Trophoblast cell (in vitro differentiated cells and primary cell): Measurements from ENCODE around the gene TAF8.

ENCODE experiments used
- DNase-seq, 2 donors: peaks; one replicate each; pipeline ENCODE4 v3.0.0-alpha.2; 2016
- H2AFZ ChIP-seq: 2 replicates; pipeline ENCODE4 v1.6.1; 2013; ENCODE audit warnings: low read length, moderate library complexity, mild to moderate bottlenecking; ENCODE audit not compliant: insufficient read depth, poor library complexity
- H2AK5ac ChIP-seq: 2 replicates; pipeline ENCODE4 v1.6.1; 2013; ENCODE audit warnings: mild to moderate bottlenecking, low read length
- H2BK120ac ChIP-seq: 2 replicates; pipeline ENCODE4 v1.6.1; 2013; ENCODE audit warnings: low read length, mild to moderate bottlenecking, moderate library complexity; ENCODE audit not compliant: insufficient read depth, poor library complexity
- H2BK12ac ChIP-seq: 2 replicates; pipeline ENCODE4 v1.6.1; 2013; ENCODE audit warnings: mild to moderate bottlenecking, low read length, moderate library complexity
- H2BK5ac ChIP-seq: 2 replicates; pipeline ENCODE4 v1.6.1; 2013; ENCODE audit warnings: low read length, low read depth, moderate library complexity, mild to moderate bottlenecking; ENCODE audit not compliant: poor library complexity
- H3K14ac ChIP-seq: 2 replicates; pipeline ENCODE4 v1.6.1; 2013; ENCODE audit warnings: mild to moderate bottlenecking, low read length
- H3K18ac ChIP-seq: 2 replicates; pipeline ENCODE4 v1.6.1; 2013; ENCODE audit warnings: mild to moderate bottlenecking, low read length
- H3K23ac ChIP-seq: 2 replicates; pipeline ENCODE4 v1.6.1; 2013; ENCODE audit warnings: low read length
- H3K27ac ChIP-seq: 2 replicates; pipeline ENCODE4 v1.5.1; 2013; ENCODE audit warnings: low read depth, mild to moderate bottlenecking, inconsistent platforms, low read length, moderate library complexity
- H3K27me3 ChIP-seq: 2 replicates; pipeline ENCODE4 v1.6.1; 2013; ENCODE audit warnings: inconsistent platforms, mild to moderate bottlenecking, low read length, moderate library complexity; ENCODE audit not compliant: insufficient read depth
- H3K36me3 ChIP-seq, 2 experiments: 1 replicate in 1 of 2; 2 replicates in 1 of 2; pipeline ENCODE4 v1.6.1; 2013; ENCODE audit warnings: low read length in 2 of 2, mild to moderate bottlenecking in 2 of 2, moderate library complexity in 1 of 2; ENCODE audit not compliant: insufficient read depth in 2 of 2, control insufficient read depth in 1 of 2
- H3K4ac ChIP-seq: 2 replicates; pipeline ENCODE4 v1.6.1; 2013; ENCODE audit warnings: low read depth, mild to moderate bottlenecking, low read length, moderate library complexity
- H3K4me1 ChIP-seq, 2 experiments: 1 replicate in 1 of 2; 2 replicates in 1 of 2; pipeline ENCODE4 v1.6.1; 2013; ENCODE audit warnings: low read length in 2 of 2, mild to moderate bottlenecking in 2 of 2, moderate library complexity in 1 of 2; ENCODE audit not compliant: insufficient read depth in 2 of 2, control insufficient read depth in 1 of 2
- H3K4me2 ChIP-seq: 2 replicates; pipeline ENCODE4 v1.6.1; 2013; ENCODE audit warnings: inconsistent platforms, mild to moderate bottlenecking, low read length, moderate library complexity
- H3K4me3 ChIP-seq: 2 replicates; pipeline ENCODE4 v1.5.1; 2013; ENCODE audit warnings: mild to moderate bottlenecking, low read depth, low read length, inconsistent platforms
- H3K79me1 ChIP-seq: one replicate; pipeline ENCODE4 v1.6.1; 2013; ENCODE audit warnings: low read length
- H3K79me2 ChIP-seq: 2 replicates; pipeline ENCODE4 v1.6.1; 2013; ENCODE audit warnings: low read length, mild to moderate bottlenecking; ENCODE audit not compliant: control insufficient read depth, insufficient read depth, poor library complexity
- H3K9ac ChIP-seq: 2 replicates; pipeline ENCODE4 v1.6.1; 2013; ENCODE audit warnings: mild to moderate bottlenecking, low read length
- H3K9me3 ChIP-seq: 2 replicates; pipeline ENCODE4 v1.6.1; 2013; ENCODE audit warnings: low read depth, mild to moderate bottlenecking, control low read depth, inconsistent platforms, low read length; ENCODE audit not compliant: insufficient read depth
- H4K12ac ChIP-seq: 2 replicates; pipeline ENCODE4 v1.6.1; 2013; ENCODE audit warnings: low read depth, mild to moderate bottlenecking, low read length, moderate library complexity
- H4K8ac ChIP-seq: 2 replicates; pipeline ENCODE4 v1.6.1; 2013; ENCODE audit warnings: low read depth, mild to moderate bottlenecking, low read length, moderate library complexity
- H4K91ac ChIP-seq: one replicate; pipeline ENCODE4 v1.6.1; 2013; ENCODE audit warnings: low read depth, mild to moderate bottlenecking, low read length, moderate library complexity
- WGBS: extraction: QIAGEN DNeasy Blood & Tissue Kit; methylation state at CpG from one replicate; pipeline ENCODE4 v1.1.7; 2013; ENCODE audit warnings: missing lambda C conversion rate; ENCODE audit not compliant: insufficient read length, insufficient coverage; ENCODE audit errors: extremely low coverage; 5-methylcytosine and 5-hydroxymethylcytosine counted together

Gene TAF8

GRCh38 chr6:42078386-42078785, 28.1 kb downstream of the TAF8 start:
- H2AFZ ChIP-seq, result no peak overlapping the region
- H3K36me3 ChIP-seq, result peaks cover 12 to 31% of the 10 kb centered on the region in 2 experiments
- H4K12ac ChIP-seq, result no peak overlapping the region
- H3K4me2 ChIP-seq, result no peak overlapping the region
- DNase-seq, result no peak
- H3K4me1 ChIP-seq, result no peaks in the 10 kb centered on the region
- no peaks in the 10 kb centered on the region for H3K79me1 ChIP-seq
- no peak overlapping the region for H4K91ac ChIP-seq
- no peak overlapping the region for H3K9ac ChIP-seq
- no peak overlapping the region for H2BK12ac ChIP-seq
- no peaks in the 10 kb centered on the region for H3K79me2 ChIP-seq
- H3K9me3 ChIP-seq, result no peaks in the 10 kb centered on the region
- H3K27ac ChIP-seq, result no peak overlapping the region
- WGBS, result no CpG with 5 or more reads among the region's 11 CpGs
- no peak overlapping the region for H3K14ac ChIP-seq
- H3K4me3 ChIP-seq, result no peak overlapping the region
- H2AK5ac ChIP-seq, result no peak overlapping the region
- no peak overlapping the region for H2BK120ac ChIP-seq
- H3K27me3 ChIP-seq, result no peaks in the 10 kb centered on the region
- no peak overlapping the region for H4K8ac ChIP-seq
- H3K18ac ChIP-seq, result no peak overlapping the region
- no peak overlapping the region for H3K23ac ChIP-seq
- H2BK5ac ChIP-seq, result no peak overlapping the region
- H3K4ac ChIP-seq, result no peak overlapping the region

GRCh38 chr6:42079941-42080464, 29.7 kb downstream of the TAF8 start:
- Histone ChIP-seq H4K12ac (no peak overlapping the region), H3K9me3 (no peaks in the 10 kb centered on the region), H3K23ac (no peak overlapping the region), H3K79me1 (no peaks in the 10 kb centered on the region), H2BK120ac (no peak overlapping the region), H4K91ac (no peak overlapping the region), H2AFZ (no peak overlapping the region), H2BK5ac (no peak overlapping the region), H3K4me2 (no peak overlapping the region), H3K18ac (no peak overlapping the region), H3K4me3 (no peak overlapping the region), H2BK12ac (no peak overlapping the region), H3K4me1 (no peaks in the 10 kb centered on the region), H3K4ac (no peak overlapping the region), H3K27me3 (no peaks in the 10 kb centered on the region), H3K79me2 (no peaks in the 10 kb centered on the region), H3K14ac (no peak overlapping the region), H3K27ac (no peak overlapping the region), H4K8ac (no peak overlapping the region), H3K36me3 (peaks cover 8 to 20% of the 10 kb centered on the region in 2 experiments), H2AK5ac (no peak overlapping the region), H3K9ac (no peak overlapping the region)
- WGBS, result no CpG with 5 or more reads among the region's 10 CpGs
- DNase-seq, result no peak

GRCh38 chr6:42083530-42083929, 33.2 kb downstream of the TAF8 start:
- Histone ChIP-seq H3K18ac (no peak overlapping the region), H2BK12ac (no peak overlapping the region), H3K4me3 (no peak overlapping the region), H3K4me1 (peaks cover 2 to 4% of the 10 kb centered on the region in 2 experiments), H3K9me3 (no peaks in the 10 kb centered on the region), H3K36me3 (peaks cover 2 to 4% of the 10 kb centered on the region in 2 experiments), H3K9ac (no peak overlapping the region), H3K79me2 (no peaks in the 10 kb centered on the region), H3K79me1 (no peaks in the 10 kb centered on the region), H2AFZ (no peak overlapping the region), H4K8ac (no peak overlapping the region), H2BK120ac (no peak overlapping the region), H3K4ac (no peak overlapping the region), H4K91ac (no peak overlapping the region), H2AK5ac (no peak overlapping the region), H3K4me2 (no peak overlapping the region), H3K27ac (no peak overlapping the region), H4K12ac (no peak overlapping the region), H2BK5ac (no peak overlapping the region), H3K14ac (no peak overlapping the region), H3K23ac (no peak overlapping the region), H3K27me3 (no peaks in the 10 kb centered on the region)
- WGBS, result no CpG with 5 or more reads among the region's 5 CpGs
- no peak for DNase-seq

- Histone ChIP-seq H3K36me3 (peaks cover 2% of the 10 kb centered on the region in 2 experiments), H4K91ac (no peak overlapping the region), H3K9ac (no peak overlapping the region), H3K4me1 (peaks cover 2 to 4% of the 10 kb centered on the region in 2 experiments), H3K4me2 (no peak overlapping the region), H3K9me3 (no peaks in the 10 kb centered on the region), H3K23ac (no peak overlapping the region), H3K79me1 (no peaks in the 10 kb centered on the region), H2BK12ac (no peak overlapping the region), H3K27me3 (no peaks in the 10 kb centered on the region), H2AFZ (no peak overlapping the region), H2BK120ac (no peak overlapping the region), H3K14ac (no peak overlapping the region), H3K4me3 (no peak overlapping the region), H4K8ac (no peak overlapping the region), H3K18ac (no peak overlapping the region), H3K4ac (no peak overlapping the region), H2BK5ac (no peak overlapping the region), H2AK5ac (no peak overlapping the region), H3K79me2 (no peaks in the 10 kb centered on the region), H4K12ac (no peak overlapping the region), H3K27ac (no peak overlapping the region)
- peak in 1 of 2 donors; percentile 35 for DNase-seq
- WGBS, result no CpG with 5 or more reads among the region's 5 CpGs
These were observed 34.6 kb downstream of the TAF8 start for GRCh38 chr6:42084889-42085288.
